HG03060 (cell line): ENCODE data around the gene HOXC12.

Experiments
- ATAC-seq: cut with Tn5 transposase; IDR thresholded peaks from one replicate; pipeline ENCODE4 v1.9.1; 2021; ENCODE audit warnings: low read depth, moderate number of reproducible peaks; ENCODE audit not compliant: unreplicated experiment

The HOXC12 gene

GRCh38 chr12:53971129-53971528, 16.4 kb downstream of the HOXC12 start:
- ATAC-seq, result no peak

- ATAC-seq, result no peak
Measured at GRCh38 chr12:53971686-53972085, 17.0 kb downstream of the HOXC12 start.

DNA sequence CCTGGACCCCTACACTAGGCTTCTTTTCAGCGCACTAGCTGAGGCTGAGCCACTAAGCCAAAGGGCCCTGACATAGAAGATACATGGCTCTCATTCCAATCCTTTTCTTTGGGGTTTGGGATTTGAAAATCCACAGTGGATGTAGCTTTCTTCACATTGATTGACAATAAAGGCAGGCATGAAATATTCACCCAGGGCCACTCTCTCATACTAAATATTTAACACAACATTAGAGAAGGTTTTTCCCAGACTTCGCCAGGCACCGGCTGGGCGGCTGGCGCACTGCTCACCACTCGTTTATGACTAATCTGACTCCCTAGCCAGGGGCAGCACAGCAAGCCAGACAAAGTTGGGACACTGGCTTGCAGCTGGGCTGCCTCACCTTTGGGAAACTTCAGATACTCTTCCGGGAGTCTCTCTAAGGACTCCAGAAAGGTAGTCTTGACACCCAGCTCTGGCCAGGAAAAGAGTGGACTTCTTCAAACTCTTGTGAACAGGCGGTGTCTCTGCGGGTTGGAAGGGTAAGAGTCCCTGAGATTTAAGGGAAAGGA, 17.5 kb downstream of the HOXC12 start:
- no peak for ATAC-seq

GRCh38 chr12:53972722-53973235, 18.1 kb downstream of the HOXC12 start, which contains the start of gene HOXC11:
HOXC11 (plus strand) TSS chr12:53973126; CDS start chr12:53973242, 116 bp downstream.
- no peak for ATAC-seq

GRCh38 chr12:53973236-53974042, 18.7 kb downstream of the HOXC12 start:
- ATAC-seq, result no peak

DNA sequence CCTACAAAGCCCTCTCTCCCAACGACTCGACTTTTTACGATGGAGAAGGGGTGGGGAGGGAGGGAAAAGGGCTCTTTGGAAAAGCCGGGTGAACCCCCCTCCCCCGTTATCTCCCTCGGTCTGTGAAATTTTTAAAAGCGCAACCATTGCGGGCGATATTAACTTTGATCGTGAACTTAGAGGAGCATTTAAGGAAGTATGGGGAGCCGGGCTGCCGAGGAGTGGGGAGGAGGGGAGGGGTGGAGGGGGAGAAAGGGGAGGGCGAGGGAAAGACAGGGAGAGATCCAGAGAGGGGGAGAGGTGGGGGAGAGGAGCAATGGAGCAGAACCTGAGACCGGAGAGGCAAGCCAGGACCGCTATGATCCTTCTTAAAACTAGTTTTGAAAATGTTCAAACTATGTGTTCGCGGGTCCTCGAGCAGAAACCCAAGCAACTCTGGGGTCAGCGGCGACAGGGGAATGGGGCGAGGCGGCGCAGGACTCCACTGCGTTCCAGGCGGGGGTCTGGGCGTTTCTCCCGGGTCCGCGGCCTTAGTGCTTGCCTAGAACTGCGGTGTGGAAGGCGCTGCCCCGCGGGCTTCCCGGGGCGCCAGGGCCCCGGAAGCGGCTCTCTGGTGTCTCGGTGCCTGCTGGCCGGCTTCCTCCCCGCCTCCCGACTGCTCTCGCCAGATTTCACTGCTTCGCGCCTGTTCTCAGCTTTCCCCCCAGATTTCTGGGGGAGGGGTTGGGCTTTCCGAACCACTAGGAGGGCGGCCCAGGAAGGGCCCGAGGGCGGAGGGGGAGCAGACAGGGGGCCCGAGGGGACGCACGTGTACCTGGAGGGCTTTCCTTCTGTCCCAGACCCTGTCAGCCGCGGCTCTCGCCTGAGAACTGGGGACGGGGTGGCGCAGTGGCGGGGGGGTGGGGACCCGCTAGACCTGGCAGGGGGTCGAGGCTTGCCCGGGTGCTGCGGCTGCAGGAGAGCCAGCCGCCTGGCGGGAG, 19.7 kb downstream of the HOXC12 start, which contains the start of gene HOTAIR:
TSS of gene HOTAIR (minus strand) at position 871 of the 980 bp plus-strand sequence.
- no peak for ATAC-seq

DNA sequence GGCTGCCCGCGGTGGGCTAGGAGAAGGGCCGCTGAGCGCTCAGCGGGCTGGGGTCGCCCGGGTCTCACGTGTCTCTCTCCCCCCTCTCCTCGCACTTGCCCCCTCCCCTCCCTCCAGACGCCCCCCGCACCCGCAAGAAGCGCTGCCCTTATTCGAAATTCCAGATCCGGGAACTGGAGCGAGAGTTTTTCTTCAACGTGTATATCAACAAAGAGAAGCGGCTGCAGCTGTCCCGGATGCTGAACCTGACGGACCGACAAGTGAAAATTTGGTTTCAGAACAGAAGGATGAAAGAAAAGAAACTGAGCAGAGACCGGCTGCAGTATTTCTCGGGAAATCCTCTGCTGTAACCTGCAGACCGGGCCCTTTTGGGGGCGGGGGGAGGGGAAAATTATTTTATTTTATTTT, 20.4 kb downstream of the HOXC12 start:
- no peak for ATAC-seq

DNA sequence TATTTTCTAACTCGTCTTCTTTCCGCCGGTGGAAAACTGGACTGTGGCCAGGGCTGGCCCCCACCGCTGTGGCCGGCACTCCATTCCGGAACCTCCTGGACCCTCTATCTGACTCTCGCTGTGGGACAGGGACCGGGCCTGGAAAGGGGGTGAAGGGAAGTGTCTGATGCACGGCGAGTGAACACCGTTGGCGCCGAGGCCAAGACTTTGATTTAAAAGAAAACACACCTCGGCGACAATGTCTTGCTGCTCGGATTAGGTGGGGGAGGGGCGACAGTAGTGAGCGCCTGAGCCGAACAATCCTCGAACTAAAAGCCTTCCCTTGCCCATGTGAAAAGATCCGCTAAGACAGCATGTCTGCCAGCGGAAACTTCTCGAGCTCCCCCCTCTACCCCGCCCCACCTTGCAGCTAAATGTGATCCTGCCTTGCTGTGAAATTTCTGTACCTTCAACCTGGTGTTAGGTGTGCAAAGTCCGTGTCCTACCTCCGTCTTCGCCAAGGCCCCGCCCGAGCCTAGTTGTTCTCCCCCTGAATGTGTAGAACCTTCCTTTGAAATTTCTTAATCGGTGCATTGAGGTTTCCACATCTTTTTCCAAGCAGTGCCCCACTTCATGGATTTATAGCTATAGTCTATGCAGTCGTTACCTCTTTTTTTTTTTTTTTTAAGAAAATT, 20.9 kb downstream of the HOXC12 start:
- no peak for ATAC-seq

- ATAC-seq, result no peak
Measured at GRCh38 chr12:53976172-53976822, 21.6 kb downstream of the HOXC12 start.

DNA sequence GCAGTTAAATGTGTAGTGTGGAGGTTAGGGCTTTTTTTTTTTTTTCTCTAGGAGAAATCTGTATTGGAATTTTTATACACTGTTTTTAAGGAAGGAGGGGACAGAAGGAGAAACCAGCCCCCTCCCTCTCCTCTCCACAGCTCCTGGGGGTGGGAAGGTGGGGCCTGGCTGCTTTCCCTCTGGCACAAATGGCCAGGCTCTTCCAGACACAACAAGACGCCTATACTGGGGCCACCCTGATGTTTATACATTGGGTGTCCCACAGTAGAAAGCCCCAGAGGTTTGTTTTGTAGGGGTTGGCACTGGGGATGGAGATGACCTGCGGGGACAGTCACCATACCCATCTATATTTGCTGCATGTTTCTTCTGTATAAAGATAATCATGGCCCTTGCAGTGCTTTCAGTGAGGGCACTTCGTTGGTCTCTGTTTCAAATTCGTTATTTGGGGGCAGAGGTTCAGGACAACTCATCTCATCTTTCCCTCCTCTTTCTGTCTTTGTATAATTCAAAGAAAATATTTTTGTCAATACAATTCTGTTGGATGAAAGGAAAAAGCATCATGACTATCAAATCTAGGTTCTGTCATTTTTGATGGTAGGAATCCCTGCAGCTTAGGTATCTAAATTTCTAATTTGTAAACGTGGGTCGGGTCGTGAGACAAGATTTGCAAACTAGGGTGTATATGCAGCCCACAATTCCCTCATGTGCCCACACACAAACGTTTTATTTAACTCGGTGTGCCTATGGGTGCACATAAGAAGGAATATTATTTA, 22.3 kb downstream of the HOXC12 start:
- ATAC-seq, result no peak

DNA sequence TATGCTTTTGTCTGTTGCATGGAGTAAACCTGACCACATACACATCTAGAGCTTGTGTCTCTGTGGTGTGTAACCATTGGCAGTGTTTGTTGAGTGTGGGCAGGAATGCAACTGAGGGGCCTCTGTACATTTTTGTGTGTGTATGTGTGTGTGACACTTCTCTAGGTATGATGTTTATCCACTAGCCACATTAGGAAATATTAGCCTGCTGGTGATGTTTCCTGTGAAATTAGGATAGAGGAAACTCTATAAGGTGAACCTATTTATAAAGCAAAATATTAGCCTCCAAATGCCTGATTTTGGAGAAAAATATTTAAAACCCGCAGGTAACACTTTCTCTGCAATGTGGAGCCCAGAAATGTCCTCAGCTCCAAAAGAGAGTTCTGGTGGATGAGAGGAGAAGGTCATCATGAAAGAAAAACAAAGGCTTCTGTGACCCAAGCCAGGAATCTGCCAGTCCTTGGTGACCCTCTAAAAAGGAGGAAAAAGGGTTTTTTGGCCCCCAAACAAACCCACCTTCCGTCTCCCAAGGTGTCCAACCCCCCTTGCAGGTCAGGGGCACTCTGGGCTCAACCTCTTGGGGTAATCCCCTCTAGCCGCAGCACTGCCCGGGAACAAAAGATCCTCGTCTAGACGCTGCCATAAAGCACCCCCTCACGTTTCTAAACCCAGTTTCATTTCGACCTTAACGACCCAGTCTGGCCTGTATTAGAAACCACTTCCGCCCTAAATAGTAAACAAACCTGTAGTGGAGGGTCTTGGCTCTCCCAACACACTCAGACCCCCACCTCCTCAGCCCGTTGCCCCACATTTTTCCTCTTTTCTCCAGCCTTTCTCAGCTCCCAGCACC, 23.1 kb downstream of the HOXC12 start:
- no peak for ATAC-seq

DNA sequence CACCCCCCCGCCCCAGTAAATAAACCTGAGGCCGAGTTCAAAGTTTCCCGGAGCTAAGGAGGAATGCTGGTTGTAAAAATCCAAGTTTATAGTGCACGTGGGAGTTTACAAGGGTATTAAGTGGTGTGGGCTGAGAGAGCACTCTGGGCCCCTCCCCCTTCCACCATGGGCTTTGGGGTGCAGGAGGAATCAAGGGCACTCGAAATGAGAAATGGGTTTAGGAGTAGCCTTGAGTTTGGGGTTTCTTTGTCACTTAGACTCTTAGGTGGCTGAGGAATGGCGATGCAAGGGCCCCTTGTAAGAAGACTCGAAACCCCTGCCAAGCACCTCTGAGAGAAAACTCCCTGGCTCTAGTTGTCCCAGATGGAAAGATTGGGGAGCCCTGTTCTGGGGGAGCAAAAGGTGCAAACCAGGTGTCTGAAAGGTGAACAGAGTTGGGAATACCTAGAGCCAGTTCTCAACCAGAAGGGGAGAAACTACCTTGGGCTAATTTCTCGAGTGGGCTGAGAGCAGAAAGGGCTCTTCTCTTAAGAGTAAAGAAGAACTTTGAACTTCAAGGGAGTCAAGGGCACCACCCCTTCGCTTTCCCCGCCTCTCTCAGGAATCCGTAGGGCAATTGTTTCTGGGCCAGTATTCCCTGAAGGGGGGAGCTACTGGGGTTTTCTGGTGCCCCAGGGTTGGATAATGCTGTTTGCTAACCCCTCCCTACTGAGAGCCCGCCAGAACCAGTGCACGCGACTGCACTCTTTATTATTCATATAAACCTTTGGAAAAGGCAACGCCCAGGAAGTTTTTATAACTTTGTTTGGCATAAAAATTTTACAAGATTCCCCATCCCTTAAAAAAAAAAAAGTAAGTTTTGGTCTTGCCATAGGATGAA, 24.0 kb downstream of the HOXC12 start:
- no peak for ATAC-seq

- ATAC-seq, result no peak
Measured at GRCh38 chr12:53980104-53980801, 25.6 kb downstream of the HOXC12 start.

GRCh38 chr12:53980802-53981496, 26.2 kb downstream of the HOXC12 start:
- no peak for ATAC-seq

GRCh38 chr12:53981634-53982565, 27.2 kb downstream of the HOXC12 start:
- no peak for ATAC-seq
